ENCODE data around the gene IL3RA. TPM values are rescaled to one million over a fixed set of nuclear protein-coding genes. Genes with fewer than 3 reads are reported as not detected.

Gene IL3RA
- total and polyA plus RNA-seq, 8 donors: 2.4 to 10.1 (median 4.5) TPM; not detected in 1

DNA sequence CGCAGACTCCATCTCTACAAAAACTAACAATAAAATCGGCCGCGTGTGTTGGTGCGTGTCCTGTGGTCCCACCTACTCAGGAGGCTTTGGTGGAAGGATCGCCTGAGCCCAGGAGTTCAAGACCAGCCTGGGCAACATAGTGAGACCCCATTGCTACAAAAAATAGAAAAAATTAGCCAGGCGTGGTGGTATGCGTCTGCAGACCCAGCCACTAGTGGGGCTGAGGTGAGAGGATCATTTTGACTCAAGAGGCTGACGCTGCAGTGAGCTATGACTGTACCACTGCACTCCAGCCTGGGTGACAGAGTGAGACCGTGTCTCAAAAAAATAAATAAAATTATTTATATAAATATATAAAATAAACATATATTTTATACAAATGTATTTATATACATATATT lies 93.9 kb downstream of the IL3RA start:
- Histone ChIP-seq H3K27ac (no peak overlapping the region), H3K36me3 (peaks cover 12 to 63% (median 57%) of the 10 kb centered on the region in 4 donors), H3K9me3 (no peaks in the 10 kb centered on the region), H3K4me3 (no peak overlapping the region), H3K4me1 (no peaks in the 10 kb centered on the region), H3K27me3 (no peaks in the 10 kb centered on the region)
- intact Hi-C loops (cut with DNase I; ENCODE audit: low total_unique reads): no loop called here
- no peak for DNase-seq
- 93 to 96% (median 95%) methylated on average over 10 of the region's 10 CpGs for WGBS, 5 donors
- TF ChIP-seq, protein P1, sequence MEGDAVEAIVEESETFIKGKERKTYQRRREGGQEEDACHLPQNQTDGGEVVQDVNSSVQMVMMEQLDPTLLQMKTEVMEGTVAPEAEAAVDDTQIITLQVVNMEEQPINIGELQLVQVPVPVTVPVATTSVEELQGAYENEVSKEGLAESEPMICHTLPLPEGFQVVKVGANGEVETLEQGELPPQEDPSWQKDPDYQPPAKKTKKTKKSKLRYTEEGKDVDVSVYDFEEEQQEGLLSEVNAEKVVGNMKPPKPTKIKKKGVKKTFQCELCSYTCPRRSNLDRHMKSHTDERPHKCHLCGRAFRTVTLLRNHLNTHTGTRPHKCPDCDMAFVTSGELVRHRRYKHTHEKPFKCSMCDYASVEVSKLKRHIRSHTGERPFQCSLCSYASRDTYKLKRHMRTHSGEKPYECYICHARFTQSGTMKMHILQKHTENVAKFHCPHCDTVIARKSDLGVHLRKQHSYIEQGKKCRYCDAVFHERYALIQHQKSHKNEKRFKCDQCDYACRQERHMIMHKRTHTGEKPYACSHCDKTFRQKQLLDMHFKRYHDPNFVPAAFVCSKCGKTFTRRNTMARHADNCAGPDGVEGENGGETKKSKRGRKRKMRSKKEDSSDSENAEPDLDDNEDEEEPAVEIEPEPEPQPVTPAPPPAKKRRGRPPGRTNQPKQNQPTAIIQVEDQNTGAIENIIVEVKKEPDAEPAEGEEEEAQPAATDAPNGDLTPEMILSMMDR (IDR thresholded peaks at IDR 0.05): no peak
- TF ChIP-seq POLR2AphosphoS5 (IDR thresholded peaks at IDR 0.05): no peak
- TF ChIP-seq POLR2A (IDR thresholded peaks at IDR 0.05): no peak
- TF ChIP-seq EP300 (IDR thresholded peaks at IDR 0.05): no peak

Small RNAs within 50 kb of the gene (small RNA-seq; reads per million reads assigned to genes)
- gene MIR3690 (0 reads per million in 4 donors), gene RNA5SP498 (0 to 0.46 (median 0.13) reads per million in 4 donors)

Other genes with a start within 250 kb of the IL3RA start
- gene CRLF2, start 124.1 kb upstream of the IL3RA start, total RNA-seq: not detected
- not detected for gene CRLF2, start 124.1 kb upstream of the IL3RA start, polyA plus RNA-seq
- 10 to 100 TPM in 1 of 5 donors, 1 to 10 TPM in 4; 1.4 to 11.2 (median 6.7) TPM for gene CSF2RA, start 68.0 kb upstream of the IL3RA start, total RNA-seq
- 1 to 10 TPM; 2.3 to 2.6 (median 2.3) TPM for gene CSF2RA, start 68.0 kb upstream of the IL3RA start, polyA plus RNA-seq
- 100 to 1,000 TPM; 119 to 707 (median 391) TPM for gene SLC25A6, start 55.3 kb downstream of the IL3RA start, total RNA-seq
- gene SLC25A6, start 55.3 kb downstream of the IL3RA start, polyA plus RNA-seq: 100 to 1,000 TPM; 416 to 606 (median 518) TPM
- gene ASMTL, start 116.1 kb downstream of the IL3RA start, total RNA-seq: 10 to 100 TPM in 3 of 5 donors, 1 to 10 TPM in 2; 5.8 to 45.8 (median 14.0) TPM
- 10 to 100 TPM; 14.9 to 29.3 (median 24.4) TPM for gene ASMTL, start 116.1 kb downstream of the IL3RA start, polyA plus RNA-seq
- 1 to 10 TPM in 3 of 5 donors, not detected in 2; 1.8 to 3.3 (median 1.9) TPM for gene P2RY8, start 200.4 kb downstream of the IL3RA start, total RNA-seq
- gene P2RY8, start 200.4 kb downstream of the IL3RA start, polyA plus RNA-seq: under 1 TPM; 0.31 to 0.76 (median 0.70) TPM